Hypothalamus (tissue), 51 donors: ENCODE data around the gene PIEZO1.

ENCODE experiments used
- DNase-seq, 51 donors: peaks; one replicate each; lab custom pipeline; 2025; lab: John Stamatoyannopoulos, UW

PIEZO1 gene

GRCh38 chr16:88706965-88707826 is 77.8 kb downstream of the PIEZO1 start:
- DNase-seq, result no peak

GRCh38 chr16:88706229-88706964 is 78.6 kb downstream of the PIEZO1 start, which contains the start of the genes CTU2 and RNF166:
Gene CTU2, plus strand, starts transcription at chr16:88706503. Its CDS starts 28 bp downstream, at chr16:88706531.
Gene RNF166, minus strand, starts transcription at chr16:88706408. Its CDS starts 83 bp downstream, at chr16:88706325.
- DNase-seq, result peak in 50 of 51 donors; percentile 32 to 94 (median 79)

- peak in 4 of 51 donors; percentile 24 to 46 (median 29) for DNase-seq
Measured at GRCh38 chr16:88705801-88706228, 79.2 kb downstream of the PIEZO1 start.

- DNase-seq, result peak in 16 of 51 donors; percentile 6 to 60 (median 26)
Measured at GRCh38 chr16:88705076-88705684, 79.8 kb downstream of the PIEZO1 start.

- peak in 33 of 51 donors; percentile 6 to 67 (median 34) for DNase-seq
Measured at GRCh38 chr16:88703486-88704309, 81.3 kb downstream of the PIEZO1 start.

GRCh38 chr16:88702371-88703210 is 82.4 kb downstream of the PIEZO1 start:
- no peak for DNase-seq

GRCh38 chr16:88701581-88702370 is 83.2 kb downstream of the PIEZO1 start:
- DNase-seq, result no peak

- peak in 44 of 51 donors; percentile 4 to 72 (median 46) for DNase-seq
Measured at GRCh38 chr16:88700636-88701482, 84.2 kb downstream of the PIEZO1 start.

- no peak for DNase-seq
Measured at GRCh38 chr16:88700322-88700635, 84.7 kb downstream of the PIEZO1 start.

- no peak for DNase-seq
Measured at GRCh38 chr16:88699180-88699579, 85.8 kb downstream of the PIEZO1 start.

- no peak for DNase-seq
Measured at GRCh38 chr16:88698646-88699045, 86.4 kb downstream of the PIEZO1 start.

GRCh38 chr16:88697831-88698615 is 87.0 kb downstream of the PIEZO1 start:
- DNase-seq, result no peak

- DNase-seq, result no peak
Measured at GRCh38 chr16:88697116-88697830, 87.7 kb downstream of the PIEZO1 start.

- no peak for DNase-seq
Measured at GRCh38 chr16:88696441-88696840, 88.6 kb downstream of the PIEZO1 start.

- DNase-seq, result no peak
Measured at GRCh38 chr16:88695753-88696152, 89.3 kb downstream of the PIEZO1 start.

GRCh38 chr16:88695218-88695617 is 89.8 kb downstream of the PIEZO1 start:
- DNase-seq, result no peak
